ENCODE results near the gene SLC8A2.

The SLC8A2 gene, protein sequence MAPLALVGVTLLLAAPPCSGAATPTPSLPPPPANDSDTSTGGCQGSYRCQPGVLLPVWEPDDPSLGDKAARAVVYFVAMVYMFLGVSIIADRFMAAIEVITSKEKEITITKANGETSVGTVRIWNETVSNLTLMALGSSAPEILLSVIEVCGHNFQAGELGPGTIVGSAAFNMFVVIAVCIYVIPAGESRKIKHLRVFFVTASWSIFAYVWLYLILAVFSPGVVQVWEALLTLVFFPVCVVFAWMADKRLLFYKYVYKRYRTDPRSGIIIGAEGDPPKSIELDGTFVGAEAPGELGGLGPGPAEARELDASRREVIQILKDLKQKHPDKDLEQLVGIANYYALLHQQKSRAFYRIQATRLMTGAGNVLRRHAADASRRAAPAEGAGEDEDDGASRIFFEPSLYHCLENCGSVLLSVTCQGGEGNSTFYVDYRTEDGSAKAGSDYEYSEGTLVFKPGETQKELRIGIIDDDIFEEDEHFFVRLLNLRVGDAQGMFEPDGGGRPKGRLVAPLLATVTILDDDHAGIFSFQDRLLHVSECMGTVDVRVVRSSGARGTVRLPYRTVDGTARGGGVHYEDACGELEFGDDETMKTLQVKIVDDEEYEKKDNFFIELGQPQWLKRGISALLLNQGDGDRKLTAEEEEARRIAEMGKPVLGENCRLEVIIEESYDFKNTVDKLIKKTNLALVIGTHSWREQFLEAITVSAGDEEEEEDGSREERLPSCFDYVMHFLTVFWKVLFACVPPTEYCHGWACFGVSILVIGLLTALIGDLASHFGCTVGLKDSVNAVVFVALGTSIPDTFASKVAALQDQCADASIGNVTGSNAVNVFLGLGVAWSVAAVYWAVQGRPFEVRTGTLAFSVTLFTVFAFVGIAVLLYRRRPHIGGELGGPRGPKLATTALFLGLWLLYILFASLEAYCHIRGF

DNA sequence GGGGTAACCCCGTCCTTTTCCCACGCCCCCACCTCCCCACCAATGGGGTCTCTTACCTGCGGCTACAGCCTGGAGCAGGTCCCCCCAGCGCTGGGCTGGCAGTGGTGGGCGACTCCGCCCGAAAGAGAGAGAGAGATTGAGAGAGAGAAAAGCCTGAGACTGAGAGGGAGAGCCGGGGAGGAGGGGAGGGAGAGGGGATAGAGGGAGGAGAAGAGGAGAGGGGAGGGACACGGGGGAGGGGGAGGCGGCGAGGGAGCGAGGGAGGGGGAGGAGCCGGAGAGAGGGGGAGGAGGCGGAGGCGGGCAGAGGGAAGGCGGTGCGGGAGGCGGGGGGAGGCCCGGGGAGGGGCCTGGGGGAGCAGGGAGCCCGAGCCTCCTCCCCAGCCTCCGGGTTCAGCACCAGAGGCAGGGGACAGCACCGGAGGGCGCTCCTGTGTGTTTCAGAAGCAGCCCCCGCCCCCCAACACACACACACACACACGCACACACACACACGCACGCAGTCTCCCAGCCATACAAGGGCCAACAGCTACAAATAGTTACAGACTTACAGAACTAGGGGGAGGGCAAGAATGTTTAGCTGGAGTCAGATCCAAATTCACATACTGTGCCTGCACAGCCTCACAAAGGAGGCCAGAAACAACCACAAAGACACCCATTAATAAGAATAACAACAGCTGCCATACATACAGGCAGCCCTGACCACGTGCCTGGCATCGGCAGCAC is at the start of gene SLC8A2:
Gene SLC8A2, minus strand, starts transcription at position 161 of the 725 bp plus-strand sequence. CDS start 5,490 bp downstream, outside the sequence.
- DNase-seq (ENCODE audit: low spot score), result peak; percentile 21

DNA sequence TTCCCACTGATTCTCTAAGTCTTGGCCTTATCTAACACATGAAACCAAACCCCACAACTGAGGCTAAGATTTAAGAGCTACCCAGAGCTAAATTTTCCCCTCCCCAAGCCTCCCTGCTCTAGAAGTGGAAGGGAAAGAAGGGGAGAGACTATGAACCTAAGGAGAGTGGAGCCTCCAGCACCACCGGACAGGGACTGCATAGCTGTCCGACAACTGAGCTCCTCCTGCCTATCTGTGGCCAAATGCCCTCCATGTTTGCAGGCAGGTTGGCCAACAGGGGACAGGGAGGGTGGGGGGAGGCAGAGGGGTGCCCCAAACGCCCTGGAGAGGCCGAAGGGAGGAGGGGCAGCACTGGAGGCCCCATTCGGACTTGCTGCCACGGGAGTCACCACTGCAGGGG is 49.1 kb upstream of the SLC8A2 start:
- DNase-seq (ENCODE audit: low spot score), result no peak

DNA sequence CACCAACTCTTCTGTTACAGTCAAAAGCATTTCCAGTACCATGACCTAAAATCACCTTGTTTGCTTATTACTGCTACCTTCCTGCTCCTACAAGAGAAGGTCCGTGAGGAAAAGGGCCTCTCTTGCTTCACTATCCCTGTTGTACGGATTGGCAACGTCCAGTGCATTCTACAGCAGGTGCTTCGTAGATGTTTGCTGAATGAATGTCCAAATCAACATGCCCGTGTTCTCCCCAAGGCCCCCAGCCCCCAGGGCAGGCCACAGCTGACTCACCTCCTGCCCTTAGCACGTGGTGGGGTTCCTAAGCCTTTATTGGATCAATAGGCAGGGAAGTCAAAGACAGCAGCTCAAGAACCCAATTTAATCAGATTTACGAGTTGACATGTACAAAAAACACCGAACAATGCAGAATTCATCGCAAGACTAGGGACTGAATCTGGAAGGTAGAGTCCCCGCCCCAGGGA is 48.7 kb upstream of the SLC8A2 start:
- DNase-seq (ENCODE audit: low spot score), result no peak

DNA sequence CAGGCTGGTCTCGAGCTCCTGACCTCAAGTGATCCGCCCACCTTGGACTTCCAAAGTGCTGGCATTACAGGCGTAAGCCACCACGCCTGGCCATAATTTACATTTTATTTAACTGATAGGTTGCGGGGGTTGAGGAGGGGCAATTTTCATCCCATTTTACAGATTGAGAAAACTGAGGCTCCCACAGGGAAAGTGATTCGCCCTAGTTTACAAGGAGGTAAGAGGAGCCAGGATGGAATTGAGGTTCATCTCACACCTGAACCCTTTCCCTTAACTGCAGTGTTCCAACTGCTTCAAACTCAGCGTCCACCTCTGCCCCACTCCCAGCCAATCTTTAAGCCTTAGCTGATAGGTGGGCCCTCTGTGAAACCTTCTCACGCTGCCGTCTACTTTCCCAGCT is 47.2 kb upstream of the SLC8A2 start:
- no peak for DNase-seq (ENCODE audit: low spot score)

DNA sequence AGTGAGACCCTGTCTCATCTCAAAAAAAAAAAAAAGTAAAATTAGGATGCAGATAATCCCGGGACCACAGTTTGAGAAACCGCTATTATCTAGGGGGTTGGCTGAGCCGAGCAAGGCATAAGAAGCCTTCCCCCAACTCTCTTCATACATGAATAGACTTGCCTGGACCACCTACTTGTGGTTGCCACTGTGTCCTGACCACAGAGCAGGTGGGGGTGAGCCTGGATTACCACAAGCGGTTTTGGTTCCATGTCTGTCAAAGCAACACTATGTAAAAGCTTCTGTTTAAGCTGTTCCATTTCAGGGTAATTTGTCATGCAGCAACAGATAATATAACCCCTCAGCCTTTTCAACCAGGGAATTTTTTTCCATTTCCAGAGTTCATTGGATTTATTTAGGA is 46.4 kb upstream of the SLC8A2 start:
- no peak for DNase-seq (ENCODE audit: low spot score)

DNA sequence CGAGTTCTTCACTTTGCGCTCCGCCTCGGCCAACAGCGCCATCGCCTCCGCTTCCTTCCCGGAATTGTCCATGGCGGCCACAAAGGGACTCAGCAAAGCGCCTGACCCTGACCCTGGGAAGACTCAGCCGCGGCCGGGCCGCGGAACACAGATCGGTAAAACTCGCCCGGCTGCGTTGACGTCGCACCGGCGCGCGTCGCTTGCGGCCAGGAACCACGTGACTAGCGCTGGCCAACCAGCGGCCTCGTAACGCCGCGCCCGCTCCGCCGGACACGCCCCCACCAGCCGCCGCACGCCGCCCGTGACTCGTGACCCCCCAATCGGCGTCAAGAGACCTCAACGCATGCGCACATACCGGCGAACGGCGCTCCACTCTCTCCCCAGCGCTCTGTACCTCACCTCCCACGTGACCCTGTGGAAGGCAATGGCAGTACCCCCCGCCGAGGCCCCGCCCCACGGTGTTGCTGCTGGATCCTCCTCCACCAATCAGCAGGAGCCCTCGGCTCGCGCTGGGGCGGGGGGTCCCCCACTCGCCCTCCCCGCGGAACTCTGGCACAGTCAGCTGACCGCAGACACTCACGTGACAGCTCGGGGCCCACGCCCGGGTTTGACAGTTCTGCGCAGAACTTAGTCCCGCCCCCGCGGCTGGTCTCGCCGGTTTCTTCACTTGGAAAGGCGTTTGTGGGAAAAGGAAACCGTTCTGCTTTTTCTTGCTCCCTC is 43.3 kb upstream of the SLC8A2 start, which contains the start of gene NAPA:
Gene NAPA, minus strand, starts transcription at position 195 of the 720 bp plus-strand sequence. Its CDS starts 123 bp downstream, at position 72.
- peak; percentile 100 for DNase-seq (ENCODE audit: low spot score)

DNA sequence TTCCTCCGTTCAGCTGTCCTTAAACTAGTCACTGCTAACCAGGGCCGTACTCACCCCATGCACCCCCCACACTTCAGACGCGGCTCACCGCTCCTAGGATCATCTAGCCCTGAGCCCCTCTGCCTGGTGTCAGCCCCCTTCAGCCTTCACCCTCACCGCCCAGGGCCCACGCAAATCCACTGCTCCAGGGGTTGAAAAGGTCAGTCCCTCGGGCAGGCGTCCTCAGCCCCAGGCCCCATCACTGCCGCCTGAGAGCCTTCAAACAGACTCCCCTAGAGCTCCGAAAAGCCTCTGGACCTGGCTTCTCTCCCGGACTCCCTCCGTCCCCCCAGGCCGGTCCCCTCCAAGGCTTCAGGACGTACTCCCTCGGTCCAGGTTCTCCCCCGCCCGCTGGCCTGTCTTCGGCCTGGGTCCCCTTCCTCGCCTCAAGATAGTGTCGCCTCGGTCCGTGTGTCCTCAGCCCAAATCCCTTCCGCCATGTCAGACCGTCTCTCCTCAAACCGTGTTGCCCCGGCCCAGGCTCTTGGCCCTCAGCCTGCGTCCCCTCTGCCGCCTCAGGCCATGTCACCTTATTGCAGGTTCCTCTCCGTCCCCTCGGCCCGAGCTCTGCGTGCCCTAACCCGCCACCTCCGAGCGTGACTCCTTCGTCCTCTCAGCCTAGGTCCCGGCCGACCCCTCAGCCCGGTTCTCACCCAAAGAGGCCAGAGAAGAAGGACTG is 42.6 kb upstream of the SLC8A2 start:
- no peak for DNase-seq (ENCODE audit: low spot score)

DNA sequence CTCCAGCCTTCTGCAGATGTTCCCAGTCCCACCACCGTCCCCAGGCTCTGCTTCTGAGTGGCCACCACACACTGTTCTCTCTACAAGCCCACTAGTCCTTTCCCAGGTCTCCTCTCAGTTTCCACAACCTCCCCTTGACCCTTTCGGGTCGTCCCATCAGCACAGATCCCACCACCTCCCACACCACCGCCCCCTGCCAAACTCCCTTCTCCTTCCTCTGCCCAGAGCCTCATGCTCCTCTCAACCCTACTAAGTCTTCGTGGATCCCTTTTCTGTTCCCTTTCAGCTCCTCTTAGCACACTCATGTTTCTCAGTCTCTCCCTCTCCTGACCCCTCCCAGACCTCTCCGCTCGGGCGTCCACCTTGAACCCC is 41.2 kb upstream of the SLC8A2 start:
- no peak for DNase-seq (ENCODE audit: low spot score)

DNA sequence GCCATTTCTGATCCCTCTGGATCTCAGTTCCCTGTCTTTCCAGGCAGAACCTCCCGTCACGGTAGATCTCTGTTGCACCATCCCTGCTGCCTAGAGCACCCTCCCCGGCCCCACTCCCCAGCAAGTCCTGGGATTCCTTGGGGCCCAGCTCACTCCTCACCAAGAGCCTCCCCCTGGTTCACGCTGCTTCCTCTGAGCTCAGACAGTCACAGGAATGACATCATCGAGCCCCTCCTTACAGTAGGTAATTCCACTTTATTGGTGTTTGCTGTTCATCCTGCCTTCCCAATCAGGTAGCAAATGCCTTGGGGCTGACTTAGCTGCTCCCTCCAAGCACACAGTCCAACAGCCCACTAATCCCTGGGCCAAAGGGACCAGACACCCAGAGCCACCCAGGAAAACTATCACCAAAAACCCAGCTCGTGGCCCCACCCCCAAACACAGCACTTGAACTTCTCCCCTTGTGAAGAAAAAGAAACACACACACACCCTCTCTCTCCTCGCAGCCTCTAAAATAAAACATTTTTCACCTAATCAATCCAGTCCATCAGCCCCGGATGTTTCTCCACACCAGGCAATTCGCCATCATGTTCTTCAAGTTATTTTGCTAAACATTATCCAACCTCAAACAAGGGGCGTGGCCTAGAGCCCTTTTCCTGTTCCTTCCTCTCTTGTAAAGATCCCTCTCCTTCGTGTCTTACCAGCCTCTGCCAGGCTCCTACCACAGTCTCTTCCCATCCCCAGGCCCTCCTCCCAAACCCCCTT is 40.7 kb upstream of the SLC8A2 start:
- DNase-seq (ENCODE audit: low spot score), result no peak

DNA sequence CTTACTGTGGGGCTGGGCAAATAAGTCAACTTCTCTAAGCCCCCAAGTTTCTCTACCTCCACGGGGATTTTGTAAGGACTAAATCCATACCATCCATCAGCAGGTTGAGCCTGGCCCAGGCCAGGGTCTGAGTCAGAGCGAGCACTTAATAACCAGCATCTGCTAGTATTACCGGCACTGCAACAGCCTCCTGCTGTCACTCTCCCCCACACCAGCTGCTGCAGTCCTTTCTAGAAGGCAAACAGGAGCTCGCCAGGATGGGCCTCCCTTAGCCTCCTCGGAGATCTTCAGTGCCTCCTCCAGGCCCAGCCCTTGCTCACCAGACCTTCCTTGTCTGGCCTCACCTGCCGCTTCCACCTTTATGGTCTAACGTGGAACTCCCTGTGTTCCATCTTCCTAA is 40.0 kb upstream of the SLC8A2 start:
- no peak for DNase-seq (ENCODE audit: low spot score)

DNA sequence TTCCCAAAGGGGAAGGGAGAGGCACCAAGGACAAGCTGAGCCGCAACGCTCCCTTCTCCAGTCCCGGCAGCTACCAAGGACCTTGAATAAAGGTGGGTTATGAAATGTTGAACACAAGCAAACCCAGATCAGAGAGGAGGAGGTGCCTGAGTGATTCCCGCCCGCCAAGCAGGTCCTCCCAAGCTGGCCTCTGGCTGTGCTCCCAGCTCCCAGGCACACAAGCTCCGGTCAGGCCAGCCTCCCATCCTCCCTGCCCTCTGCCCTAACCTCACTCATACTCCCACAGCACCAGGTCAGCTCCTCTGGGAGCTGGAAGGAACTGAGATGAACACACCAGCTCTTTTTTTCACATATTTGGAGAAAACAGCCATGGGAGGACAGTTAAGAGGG is 39.4 kb upstream of the SLC8A2 start:
- DNase-seq (ENCODE audit: low spot score), result no peak

DNA sequence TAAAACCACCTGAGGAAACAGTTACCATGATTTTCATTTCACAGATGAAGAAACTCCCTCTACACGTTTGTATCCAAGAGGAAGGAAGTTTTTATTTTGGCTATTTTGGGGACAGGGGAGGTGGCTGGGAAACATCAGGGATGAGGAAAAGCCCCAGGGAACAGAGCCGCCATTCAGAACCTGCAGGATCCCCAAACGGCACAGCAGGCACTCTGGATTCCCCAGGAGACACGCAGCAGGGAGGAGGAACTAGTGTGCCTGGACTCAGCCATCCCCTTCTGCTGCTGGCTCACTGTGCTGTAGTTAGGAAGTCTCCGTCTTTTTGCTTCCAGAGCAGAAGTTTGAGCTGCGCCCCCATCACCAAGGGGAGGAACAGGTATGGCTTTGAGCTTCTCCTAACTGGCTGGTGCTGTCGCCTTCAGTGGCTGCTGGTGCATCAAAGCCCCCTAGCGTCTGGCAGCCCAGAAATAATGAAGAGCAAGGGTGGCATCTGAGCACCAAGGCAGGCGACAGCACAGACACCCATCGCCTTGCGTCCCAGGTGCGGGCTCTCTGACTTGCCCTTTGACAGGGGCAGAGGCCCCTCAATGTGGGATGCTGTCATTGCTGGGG is 38.9 kb upstream of the SLC8A2 start:
- no peak for DNase-seq (ENCODE audit: low spot score)

DNA sequence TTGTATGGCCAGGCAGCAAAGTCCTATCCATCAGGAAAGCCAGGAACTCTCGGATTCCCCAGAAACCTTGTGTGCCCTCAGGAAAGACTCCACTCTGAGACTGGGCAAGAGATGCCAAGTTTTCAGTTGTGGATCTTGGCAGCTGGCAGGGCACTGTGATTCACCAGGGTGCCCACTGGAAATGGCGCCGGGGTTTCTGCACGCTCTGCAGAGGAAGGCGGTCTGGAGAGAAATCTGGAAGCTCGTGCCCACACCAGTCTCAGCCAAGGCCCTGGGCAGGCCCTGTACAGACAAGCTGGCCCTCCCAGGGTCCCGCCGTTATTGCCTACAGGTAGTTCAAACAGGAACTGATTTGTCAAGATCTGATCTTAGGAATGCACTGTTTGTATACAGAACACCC is 38.3 kb upstream of the SLC8A2 start:
- no peak for DNase-seq (ENCODE audit: low spot score)

DNA sequence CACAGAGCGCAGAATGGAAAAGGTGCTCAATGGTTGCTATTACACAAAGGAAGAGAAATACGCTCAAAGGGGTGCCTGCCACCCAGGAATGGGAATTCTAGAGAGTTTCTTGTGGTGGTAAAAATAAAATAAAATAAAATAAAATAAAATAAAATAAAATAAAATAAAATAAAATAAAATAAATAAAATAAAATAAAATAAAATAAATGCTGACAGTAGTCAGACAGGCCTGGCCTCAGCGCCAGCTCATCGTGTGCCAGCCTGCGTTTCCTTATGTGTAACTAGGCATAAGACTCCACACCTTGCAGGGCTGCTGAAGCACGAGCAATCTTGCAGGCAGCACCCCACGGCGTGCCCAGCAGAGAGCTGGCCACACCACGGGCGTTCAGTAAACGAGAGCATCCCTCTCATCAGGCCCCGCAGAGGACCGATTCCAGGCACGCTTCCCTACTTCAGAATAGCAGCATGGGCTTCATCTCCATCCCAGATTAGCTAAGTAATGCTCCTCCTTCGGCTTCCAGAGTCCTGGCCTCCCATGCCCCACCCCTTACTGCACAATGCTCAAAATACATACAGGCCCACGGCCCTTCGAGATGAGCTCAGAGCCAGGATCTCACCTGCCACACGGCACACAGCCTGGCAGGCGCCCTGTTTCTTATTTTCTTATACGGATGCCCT is 37.6 kb upstream of the SLC8A2 start:
- no peak for DNase-seq (ENCODE audit: low spot score)

DNA sequence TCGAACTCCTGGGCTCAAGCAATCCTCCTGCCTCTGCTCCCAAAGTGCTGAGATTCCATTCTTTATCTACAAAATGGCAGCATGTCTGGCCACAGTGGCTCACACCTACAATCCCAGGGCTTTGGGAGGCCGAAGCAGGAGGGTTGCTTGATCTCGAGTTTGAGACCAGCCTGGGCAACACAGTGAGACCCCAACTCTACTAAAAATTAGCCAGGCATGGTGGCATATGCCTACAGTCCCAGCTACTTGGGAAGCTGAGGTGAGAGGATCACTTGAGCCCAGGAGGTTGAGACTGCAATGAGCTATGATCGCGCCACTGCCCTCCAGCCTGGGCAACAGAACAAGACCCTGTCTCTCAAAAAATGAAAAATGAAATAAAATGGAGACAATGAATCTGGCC is 37.0 kb upstream of the SLC8A2 start:
- no peak for DNase-seq (ENCODE audit: low spot score)

DNA sequence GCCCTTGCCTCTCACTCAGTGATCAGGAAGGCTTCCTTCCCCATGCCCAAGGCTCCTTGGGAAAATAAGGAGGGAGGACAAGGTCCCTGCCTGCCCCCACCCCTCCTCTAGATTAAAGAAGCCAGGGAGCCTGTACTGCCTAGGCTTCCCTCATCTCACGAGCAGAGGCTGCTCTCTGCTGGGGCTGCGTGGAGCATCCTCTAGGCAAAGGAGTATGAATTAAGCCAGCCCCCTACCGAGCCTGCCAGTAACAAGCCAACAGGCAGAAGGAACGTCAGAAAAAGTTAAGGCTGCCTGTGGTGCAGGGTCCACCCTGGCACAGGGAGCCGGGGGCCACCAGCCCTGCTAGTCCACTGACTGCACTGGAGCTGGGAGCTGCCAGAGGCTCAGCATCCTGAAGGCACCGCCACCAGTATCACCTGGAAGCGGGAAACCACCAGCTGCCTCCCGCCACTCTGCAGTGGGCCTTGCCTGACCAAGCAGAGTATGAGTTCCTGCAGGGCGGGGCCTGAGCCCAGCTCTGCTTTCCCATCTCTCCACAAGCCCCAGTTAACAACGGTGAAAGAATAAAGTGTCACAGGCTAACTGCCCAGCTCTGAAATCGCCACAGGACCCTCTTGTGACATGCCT is 36.3 kb upstream of the SLC8A2 start:
- DNase-seq (ENCODE audit: low spot score), result no peak

DNA sequence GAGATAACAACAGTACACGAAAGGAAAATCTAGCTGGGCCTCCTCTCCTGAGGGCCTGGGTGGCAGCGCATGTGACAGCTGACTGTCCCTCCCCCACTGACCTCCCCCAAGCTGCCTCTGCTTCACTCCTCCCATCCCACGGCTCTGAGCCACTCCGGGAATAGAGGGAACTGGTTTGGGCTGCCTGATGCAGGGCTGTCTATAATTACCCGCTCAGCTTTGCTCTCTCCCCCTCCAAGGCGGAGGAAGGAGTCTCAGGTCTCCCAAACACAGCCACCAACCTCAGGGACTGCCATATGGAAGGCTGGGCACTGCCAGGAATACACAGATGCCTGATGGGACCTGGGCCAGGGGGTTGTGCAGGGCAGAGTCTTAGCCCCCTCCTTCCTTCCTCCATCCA is 35.3 kb upstream of the SLC8A2 start:
- DNase-seq (ENCODE audit: low spot score), result no peak

DNA sequence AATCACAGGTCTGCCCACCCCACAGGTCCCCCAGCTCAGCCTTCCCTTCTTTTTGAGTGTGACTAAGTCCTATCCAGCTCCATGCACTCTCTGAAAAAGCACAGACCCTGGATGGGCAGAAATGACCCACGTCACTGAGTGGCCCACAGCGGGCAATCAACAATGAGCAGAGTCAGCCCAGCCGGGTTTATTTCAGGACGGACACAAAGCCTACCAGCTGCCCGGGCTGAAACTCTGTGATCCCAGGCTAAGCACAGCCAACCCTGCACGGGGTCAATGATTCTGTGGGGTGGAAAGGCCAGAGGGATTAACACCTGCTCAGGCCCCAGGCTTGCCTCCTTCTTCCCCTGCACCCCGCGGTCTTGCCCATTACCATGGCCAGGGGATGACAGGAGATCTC is 34.8 kb upstream of the SLC8A2 start:
- DNase-seq (ENCODE audit: low spot score), result no peak

DNA sequence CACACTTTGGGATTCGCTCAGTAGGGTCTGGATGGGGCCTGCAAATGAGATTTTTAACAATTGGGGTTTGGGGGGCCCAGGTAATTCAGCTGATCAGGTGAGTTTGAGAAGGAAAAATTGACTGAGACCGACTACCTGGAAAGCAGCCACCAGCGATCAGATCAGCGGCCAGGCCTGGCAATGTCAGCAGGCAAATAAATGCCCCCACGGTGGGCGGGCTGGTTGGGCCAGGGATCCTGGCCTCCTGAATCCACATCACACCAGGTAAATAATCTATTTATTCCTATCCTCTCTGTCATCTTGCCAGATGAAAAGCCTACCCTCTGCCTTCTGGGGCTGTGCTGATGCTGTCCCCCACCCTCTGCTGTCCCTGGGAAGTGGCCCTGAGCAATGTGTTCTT is 33.8 kb upstream of the SLC8A2 start:
- no peak for DNase-seq (ENCODE audit: low spot score)
